ENCODE measurements around the gene PPP1R16B. TPM values are rescaled to one million over a fixed set of nuclear protein-coding genes. Genes with fewer than 3 reads are reported as not detected.

The PPP1R16B gene
- total and polyA plus RNA-seq, 11 donors, result 1.9 to 12.2 (median 6.9) TPM

GRCh38 chr20:38840053-38840893 lies 34.8 kb downstream of the PPP1R16B start:
- peaks cover 0 to 22% (median 4%) of the 10 kb centered on the region in 9 donors for H3K36me3 ChIP-seq
- H3K4me1 ChIP-seq, result peaks cover 0 to 37% (median 0%) of the 10 kb centered on the region in 12 donors
- no peak for DNase-seq
- no peak overlapping the region for H3K4me3 ChIP-seq
- H3K27me3 ChIP-seq, result peaks cover 0 to 4% (median 0%) of the 10 kb centered on the region in 9 donors
- no peak for TF ChIP-seq CTCF (IDR thresholded peaks at IDR 0.05)
- TF ChIP-seq POLR2A (IDR thresholded peaks at IDR 0.05), result no peak
- H3K9me3 ChIP-seq, result no peaks in the 10 kb centered on the region
- intact Hi-C loops (cut with DNase I), result no loop called here
- peak overlapping the region in 1 of 12 donors; percentile 49 for H3K27ac ChIP-seq
- WGBS, 4 donors, result 58 to 79% (median 72%) methylated on average over 10 to 14 of the region's 14 CpGs
- ATAC-seq, result peak in 1 of 4 donors; percentile 43

GRCh38 chr20:38840894-38841470 lies 35.5 kb downstream of the PPP1R16B start:
- Histone ChIP-seq H3K9me3 (no peaks in the 10 kb centered on the region), H3K27me3 (peaks cover 0 to 4% (median 0%) of the 10 kb centered on the region in 9 donors), H3K4me3 (no peak overlapping the region), H3K4me1 (peaks cover 0 to 37% (median 0%) of the 10 kb centered on the region in 12 donors), H3K27ac (peak overlapping the region in 1 of 12 donors; percentile 79), H3K36me3 (peaks cover 0 to 21% (median 4%) of the 10 kb centered on the region in 9 donors)
- DNase-seq, result no peak
- no peak for TF ChIP-seq POLR2A (IDR thresholded peaks at IDR 0.05)
- TF ChIP-seq CTCF (IDR thresholded peaks at IDR 0.05), result no peak
- intact Hi-C loops (cut with DNase I), result no loop called here
- 92 to 93% (median 92%) methylated on average over 8 of the region's 8 CpGs for WGBS, 4 donors
- ATAC-seq, result no peak

- no peak overlapping the region for H3K4me3 ChIP-seq
- H3K36me3 ChIP-seq, result peaks cover 0 to 15% (median 2%) of the 10 kb centered on the region in 9 donors
- WGBS, 4 donors, result 22 to 61% (median 54%) methylated on average over 2 of the region's 2 CpGs
- H3K27ac ChIP-seq, result peak overlapping the region in 1 of 12 donors; percentile 79
- H3K27me3 ChIP-seq, result peaks cover 0 to 4% (median 0%) of the 10 kb centered on the region in 9 donors
- no peak for ATAC-seq
- intact Hi-C loops (cut with DNase I), result no loop called here
- no peaks in the 10 kb centered on the region for H3K9me3 ChIP-seq
- no peak for DNase-seq
- H3K4me1 ChIP-seq, result peaks cover 0 to 37% (median 0%) of the 10 kb centered on the region in 12 donors
- TF ChIP-seq POLR2A (IDR thresholded peaks at IDR 0.05) (no peak), CTCF (IDR thresholded peaks at IDR 0.05) (no peak)
Measured at GRCh38 chr20:38841570-38841969, 36.1 kb downstream of the PPP1R16B start.

GRCh38 chr20:38842026-38842425 lies 36.5 kb downstream of the PPP1R16B start:
- TF ChIP-seq POLR2A (IDR thresholded peaks at IDR 0.05) (no peak), CTCF (IDR thresholded peaks at IDR 0.05) (no peak)
- Histone ChIP-seq H3K4me3 (no peak overlapping the region), H3K27me3 (peaks cover 0 to 6% (median 0%) of the 10 kb centered on the region in 9 donors), H3K9me3 (no peaks in the 10 kb centered on the region), H3K27ac (peak overlapping the region in 3 of 12 donors; percentile 18 to 79 (median 21)), H3K36me3 (peaks cover 0 to 10% (median 0%) of the 10 kb centered on the region in 9 donors), H3K4me1 (peaks cover 0 to 37% (median 0%) of the 10 kb centered on the region in 12 donors)
- intact Hi-C loops (cut with DNase I), result no loop called here
- WGBS, 4 donors, result 48 to 62% (median 56%) methylated on average over 1 of the region's 1 CpG
- no peak for ATAC-seq
- no peak for DNase-seq

Data from heart left ventricle (tissue), 16 donors.